OCI-LY1 (cell line): ENCODE measurements around the gene OLFML1.

Experiments
- CTCF ChIP-seq: fragments of 200-600 bp; sonication (generic), shearing (Covaris generic); IDR thresholded peaks from 2 replicates; pipeline ENCODE4 v1.5.1; 2017; ENCODE audit warnings: mild to moderate bottlenecking, antibody characterized with exemption, low read length, moderate library complexity, mixed read lengths
- EZH2 ChIP-seq: fragments of 200-600 bp; sonication (generic), shearing (Covaris generic); IDR thresholded peaks from 2 replicates; pipeline ENCODE4 v1.8.0; 2017; ENCODE audit warnings: borderline replicate concordance, mixed run types, mild to moderate bottlenecking, antibody characterized with exemption, low read length, moderate library complexity, mixed read lengths

DNA sequence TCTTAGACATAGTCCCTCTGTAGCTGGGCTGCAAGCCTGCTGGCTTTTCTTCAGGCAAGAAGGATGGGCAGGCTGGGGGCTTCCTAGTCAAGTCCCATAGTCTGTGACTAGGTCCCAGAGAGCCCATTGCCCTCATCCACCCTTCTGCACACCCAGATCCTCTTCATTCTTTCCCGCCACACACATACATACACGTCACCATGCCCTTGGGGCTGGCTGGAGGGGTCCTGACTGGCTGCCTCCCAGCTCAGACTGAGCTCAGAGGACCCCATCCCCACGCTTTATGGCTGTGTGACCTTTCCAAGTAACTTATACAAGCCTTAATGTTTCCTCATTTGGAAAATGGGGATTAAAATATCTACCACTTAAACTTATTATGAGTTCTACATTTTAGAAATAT, 14.9 kb downstream of the OLFML1 start:
- TF ChIP-seq CTCF (no peak), EZH2 (no peak)
